ENCODE results near the gene MICAL2.

MICAL2 gene

DNA sequence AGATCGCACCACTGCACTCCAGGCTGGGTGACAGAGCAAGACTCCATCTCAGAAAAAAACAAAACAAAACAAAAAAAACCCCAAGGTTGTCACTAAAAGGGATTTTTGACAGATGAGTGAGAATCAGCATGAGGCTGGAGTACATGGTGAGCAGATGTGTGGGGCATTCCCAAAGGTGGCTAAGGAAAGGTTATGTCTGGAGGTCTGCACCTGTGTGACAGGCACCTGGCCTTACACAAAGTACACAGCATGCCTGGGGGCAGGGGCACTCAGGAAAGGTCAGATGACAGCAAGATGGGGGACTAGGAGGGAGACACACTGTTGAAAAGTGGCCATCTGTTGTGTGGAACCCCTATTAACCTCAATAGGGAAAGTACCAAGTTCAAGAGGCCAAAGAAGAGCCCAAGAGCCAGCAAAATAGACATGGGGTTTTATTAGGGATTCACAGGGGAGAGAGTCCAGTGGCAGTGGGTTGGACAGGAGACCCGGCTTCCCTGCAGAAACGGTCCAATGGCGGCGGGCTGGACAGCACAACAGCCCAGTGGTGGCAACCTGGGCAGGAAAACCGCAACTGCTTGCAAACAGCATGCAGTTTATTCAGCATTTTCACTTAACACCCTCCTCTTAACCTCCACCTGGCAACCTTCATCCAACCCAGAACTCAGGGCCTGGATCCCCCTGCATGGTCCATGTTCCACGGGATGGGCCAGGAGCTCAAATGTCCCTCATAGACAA is 101.1 kb downstream of the MICAL2 start:
- DNase-seq (ENCODE audit: low spot score): no peak

- no peak for DNase-seq (ENCODE audit: low spot score)
Measured at GRCh38 chr11:12212174-12212820, 101.9 kb downstream of the MICAL2 start.

GRCh38 chr11:12212821-12213185 is 102.4 kb downstream of the MICAL2 start:
- DNase-seq (ENCODE audit: low spot score): no peak

DNA sequence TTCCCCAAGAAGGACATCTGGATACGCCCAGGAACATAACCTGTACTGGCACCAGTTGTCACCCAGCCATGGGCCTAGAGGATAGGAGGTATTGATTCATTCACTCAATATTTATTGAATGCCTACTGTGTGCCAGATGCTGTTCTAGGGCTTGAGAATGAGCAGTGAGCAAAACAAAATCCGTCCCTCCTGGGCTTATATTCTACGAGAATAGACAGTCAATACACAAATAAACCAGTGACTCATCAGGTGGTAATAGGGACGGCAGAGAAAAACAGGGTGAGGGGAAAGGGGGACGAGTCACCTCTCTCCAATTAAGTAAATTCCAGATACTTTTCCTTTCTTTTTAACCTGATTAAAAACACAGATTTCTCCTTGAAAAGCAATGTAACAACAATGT is 103.5 kb downstream of the MICAL2 start:
- no peak for DNase-seq (ENCODE audit: low spot score)

DNA sequence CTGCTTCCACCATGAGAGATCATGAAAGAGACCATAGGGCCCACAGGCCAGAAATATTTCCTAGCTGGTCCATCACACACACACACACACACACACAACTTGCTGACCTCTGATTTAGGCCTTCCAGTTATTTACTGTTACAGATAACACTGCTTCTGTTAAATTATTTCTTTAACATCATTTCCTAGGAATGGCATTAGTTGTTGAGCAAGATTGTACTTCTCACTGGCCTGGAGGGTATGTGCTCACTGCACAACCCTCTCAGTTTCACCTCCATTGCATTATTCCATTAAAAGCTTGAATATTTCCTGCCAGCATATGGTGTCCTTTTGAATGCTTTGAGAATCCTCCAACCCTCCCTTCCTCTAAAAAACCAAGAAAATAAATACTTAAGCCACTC is 104.4 kb downstream of the MICAL2 start:
- DNase-seq (ENCODE audit: low spot score): no peak

- no peak for DNase-seq (ENCODE audit: low spot score)
Measured at GRCh38 chr11:12215181-12215593, 104.8 kb downstream of the MICAL2 start.

- DNase-seq (ENCODE audit: low spot score): no peak
Measured at GRCh38 chr11:12216041-12216451, 105.7 kb downstream of the MICAL2 start.

DNA sequence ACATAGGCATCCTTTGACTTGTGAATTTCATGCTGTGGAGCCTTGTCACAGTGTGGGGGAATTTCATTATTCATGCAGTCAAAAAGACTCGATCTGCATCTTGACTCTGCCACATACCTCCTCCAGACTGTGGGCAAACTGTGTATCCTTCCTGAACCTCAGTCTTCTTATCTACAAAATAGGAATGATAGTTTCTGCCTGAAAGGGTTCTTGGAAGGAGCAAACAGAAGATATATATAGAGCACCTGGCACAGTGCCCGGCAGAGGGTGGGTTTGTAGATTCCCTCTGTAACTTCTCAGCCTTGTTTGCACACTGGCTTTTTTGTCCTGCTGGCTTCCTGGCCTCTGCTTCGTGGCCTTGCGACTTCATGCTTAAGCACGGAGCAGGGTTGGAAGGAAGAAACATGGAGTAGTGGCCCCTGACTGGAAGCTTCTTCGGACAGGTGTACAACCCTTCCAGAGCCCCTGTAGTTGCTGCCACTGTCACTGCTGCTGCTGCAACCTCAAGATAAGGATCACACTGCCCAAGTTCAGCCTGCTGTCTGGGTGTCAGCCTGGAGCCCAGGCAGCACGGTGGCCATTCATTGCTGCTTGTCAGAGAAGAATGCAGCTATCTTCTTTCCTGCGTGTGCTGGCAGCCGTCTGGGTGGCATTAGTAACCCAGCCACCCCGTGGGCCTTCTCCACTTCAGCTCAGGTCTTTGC is 106.4 kb downstream of the MICAL2 start:
- DNase-seq (ENCODE audit: low spot score): no peak

DNA sequence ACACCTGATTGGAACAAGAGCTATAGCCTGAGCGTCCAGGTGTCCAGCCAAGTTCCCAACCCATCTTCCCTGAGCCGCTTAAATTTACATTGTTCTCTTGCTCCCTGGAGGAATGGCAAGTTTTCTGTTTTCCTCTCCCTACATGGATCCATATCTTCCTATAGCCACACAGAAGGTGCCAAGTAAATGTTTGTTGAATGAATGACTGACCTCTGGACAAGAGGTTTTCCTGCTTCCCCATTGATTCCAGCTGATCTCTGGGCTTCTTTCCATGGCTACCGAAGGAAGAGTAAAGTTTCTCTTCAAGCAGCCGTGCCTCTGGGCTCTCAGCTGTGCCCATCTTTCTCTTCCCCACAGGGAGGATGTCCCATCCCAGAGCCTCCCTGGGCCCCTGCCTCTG is 107.5 kb downstream of the MICAL2 start:
- no peak for DNase-seq (ENCODE audit: low spot score)

DNA sequence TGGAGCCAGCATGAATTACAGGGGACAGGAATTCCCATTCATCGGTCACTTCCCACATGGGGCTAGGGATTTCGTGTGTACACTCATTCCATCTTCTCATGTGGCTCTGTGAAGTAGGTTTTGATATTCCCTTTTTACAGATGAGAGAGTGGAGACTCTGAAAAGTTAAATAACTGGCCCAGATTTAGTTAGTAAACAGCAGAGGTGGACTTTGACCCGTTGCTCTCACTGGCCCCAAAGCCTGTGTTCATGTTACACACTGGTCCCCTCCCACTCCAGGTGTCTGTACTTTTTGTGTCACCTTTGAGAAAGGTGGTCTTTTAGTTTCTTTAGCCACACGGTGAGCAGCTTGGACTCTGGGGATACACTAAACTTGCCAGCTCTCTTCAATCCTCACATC is 108.5 kb downstream of the MICAL2 start:
- DNase-seq (ENCODE audit: low spot score): no peak

- DNase-seq (ENCODE audit: low spot score): no peak
Measured at GRCh38 chr11:12219757-12220156, 109.4 kb downstream of the MICAL2 start.

GRCh38 chr11:12220305-12220704 is 109.9 kb downstream of the MICAL2 start:
- DNase-seq (ENCODE audit: low spot score): no peak

DNA sequence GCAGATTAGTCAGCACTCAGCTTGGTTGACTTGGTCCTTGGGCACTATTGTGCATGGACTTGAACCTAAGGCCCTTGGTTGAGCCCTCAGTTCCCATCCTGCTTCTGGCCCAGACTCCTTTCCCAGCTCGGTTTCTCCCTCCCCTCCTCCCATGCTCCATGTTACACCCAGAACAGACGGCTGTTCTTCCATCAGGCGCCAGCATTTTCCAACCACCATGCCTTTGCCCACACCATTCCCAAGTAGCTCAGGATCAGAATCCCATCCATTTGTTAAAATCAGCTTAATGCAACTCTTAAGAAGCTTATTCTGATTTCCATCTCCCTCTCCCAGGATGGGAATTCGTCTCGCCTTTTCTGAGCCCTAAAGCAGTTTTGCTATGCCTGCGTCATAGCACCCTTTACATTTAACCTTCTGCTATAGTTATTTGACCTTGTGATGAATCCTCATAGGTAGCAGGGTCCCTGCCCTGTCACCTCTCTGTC is 110.7 kb downstream of the MICAL2 start:
- DNase-seq (ENCODE audit: low spot score): no peak

GRCh38 chr11:12222055-12222792 is 111.8 kb downstream of the MICAL2 start:
- no peak for DNase-seq (ENCODE audit: low spot score)

- no peak for DNase-seq (ENCODE audit: low spot score)
Measured at GRCh38 chr11:12223771-12224536, 113.6 kb downstream of the MICAL2 start.

DNA sequence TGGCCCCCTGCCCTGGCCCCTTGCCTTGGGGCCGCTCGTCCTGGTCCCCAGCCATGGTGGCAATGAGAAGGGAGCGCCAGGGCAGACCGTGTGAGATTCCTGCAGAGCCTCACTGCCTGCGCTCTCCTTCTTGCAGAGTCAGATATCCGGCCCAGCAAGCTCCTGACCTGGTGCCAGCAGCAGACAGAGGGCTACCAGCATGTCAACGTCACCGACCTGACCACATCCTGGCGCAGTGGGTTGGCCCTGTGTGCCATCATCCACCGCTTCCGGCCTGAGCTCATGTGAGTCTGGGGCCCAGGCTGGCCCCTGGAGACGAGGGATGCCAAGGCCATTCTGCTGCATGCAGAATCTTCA is 114.1 kb downstream of the MICAL2 start:
- no peak for DNase-seq (ENCODE audit: low spot score)

DNA sequence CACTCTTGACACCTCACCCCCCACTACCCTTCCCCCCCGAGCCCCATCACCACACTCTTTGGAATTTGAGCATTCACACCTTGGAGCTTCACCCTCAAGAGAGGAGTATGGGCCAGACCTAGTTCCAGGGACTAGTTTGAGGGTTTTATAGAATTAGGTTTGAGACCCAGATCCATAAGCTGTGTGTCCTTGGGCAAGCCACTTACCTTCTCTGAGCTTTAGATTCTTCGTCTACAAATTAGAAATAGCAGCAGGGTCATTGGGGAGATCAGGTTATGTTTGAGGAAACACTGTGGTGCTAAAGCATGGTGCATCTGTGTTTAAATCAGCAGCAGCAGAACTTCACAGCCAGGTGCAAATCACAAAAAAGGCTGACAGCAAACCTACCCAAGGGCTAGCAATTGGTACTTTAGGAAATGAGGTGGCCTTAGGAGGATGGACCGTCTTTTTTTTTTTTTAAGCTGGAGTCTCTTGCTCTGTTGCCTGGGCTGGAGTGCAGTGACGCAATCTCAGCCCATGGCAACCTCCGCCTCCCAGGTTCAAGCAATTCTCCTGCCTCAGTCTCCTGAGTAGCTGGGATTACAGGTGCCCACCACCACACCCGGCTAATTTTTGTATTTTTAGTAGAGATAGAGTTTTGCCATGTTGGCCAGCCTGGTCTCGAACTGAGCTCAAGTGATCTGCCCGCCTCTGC is 114.8 kb downstream of the MICAL2 start:
- DNase-seq (ENCODE audit: low spot score): no peak

DNA sequence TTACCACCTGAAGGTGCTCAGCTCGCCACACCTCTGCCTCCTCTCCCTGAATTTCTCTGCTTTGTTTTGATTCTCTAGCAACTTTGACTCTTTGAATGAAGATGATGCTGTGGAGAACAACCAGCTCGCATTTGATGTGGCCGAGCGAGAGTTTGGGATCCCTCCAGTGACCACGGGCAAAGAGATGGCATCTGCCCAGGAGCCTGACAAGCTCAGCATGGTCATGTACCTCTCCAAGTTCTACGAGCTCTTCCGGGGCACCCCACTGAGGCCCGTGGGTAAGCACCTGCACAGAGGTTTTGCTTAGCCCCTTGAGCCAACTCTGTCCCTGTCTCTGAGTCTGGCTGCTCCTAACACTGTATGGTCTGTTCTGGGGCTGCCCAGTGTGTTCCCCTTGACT is 115.7 kb downstream of the MICAL2 start:
- no peak for DNase-seq (ENCODE audit: low spot score)

- no peak for DNase-seq (ENCODE audit: low spot score)
Measured at GRCh38 chr11:12229450-12230229, 119.2 kb downstream of the MICAL2 start.

DNA sequence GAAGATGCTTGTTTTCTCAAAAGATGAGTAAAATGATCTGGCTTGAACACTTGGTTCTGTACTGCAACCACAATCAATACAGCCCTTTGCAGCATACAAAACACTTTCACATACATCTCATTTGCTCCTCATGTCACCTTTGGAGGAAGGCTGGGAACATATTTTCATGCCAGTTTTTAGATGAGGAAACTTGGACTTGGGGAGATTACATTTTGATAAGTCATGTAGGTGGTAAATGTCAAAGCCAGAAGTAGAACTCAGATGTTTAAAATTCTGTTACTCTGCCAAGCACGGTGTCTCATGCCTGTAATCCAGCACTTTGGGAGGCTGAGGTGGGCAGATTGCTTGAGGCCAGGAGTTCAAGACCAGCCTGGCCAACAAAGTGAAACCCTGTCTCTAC is 121.8 kb downstream of the MICAL2 start:
- DNase-seq (ENCODE audit: low spot score): no peak
